ENCODE measurements around the gene TMEM259. TPM values are rescaled to one million over a fixed set of nuclear protein-coding genes. Genes with fewer than 3 reads are reported as not detected.

TMEM259 gene
- total and polyA plus RNA-seq, 8 donors, result 65.9 to 448 (median 90.0) TPM

GRCh38 chr19:1015061-1015781 is 5.7 kb downstream of the TMEM259 start:
- peaks cover 0 to 39% (median 19%) of the 10 kb centered on the region in 3 donors for H3K36me3 ChIP-seq
- DNase-seq (peak in 1 of 6 donors; percentile 74), ATAC-seq (no peak), FAIRE-seq (no peak)
- H3K4me1 ChIP-seq, result peaks cover 26 to 40% (median 34%) of the 10 kb centered on the region in 3 donors
- H3K27me3 ChIP-seq, result no peaks in the 10 kb centered on the region
- no peaks in the 10 kb centered on the region for H3K9me3 ChIP-seq
- no peak for TF ChIP-seq CTCF (IDR thresholded peaks at IDR 0.05)
- WGBS, 2 donors, result 80 to 87% methylated on average over 24 to 29 of the region's 29 CpGs
- no peak overlapping the region for H3K4me3 ChIP-seq
- intact Hi-C loops (cut with DNase I), result no loop called here
- no peak overlapping the region for H3K27ac ChIP-seq

GRCh38 chr19:1014161-1015060 is 6.5 kb downstream of the TMEM259 start:
- Histone ChIP-seq H3K27ac (no peak overlapping the region), H3K27me3 (no peaks in the 10 kb centered on the region), H3K4me1 (peaks cover 26 to 35% (median 31%) of the 10 kb centered on the region in 3 donors), H3K4me3 (no peak overlapping the region), H3K9me3 (no peaks in the 10 kb centered on the region), H3K36me3 (peaks cover 0 to 47% (median 21%) of the 10 kb centered on the region in 3 donors)
- peak in 2 of 6 donors; percentile 61 to 74 for DNase-seq
- 93 to 97% methylated on average over 43 to 49 of the region's 49 CpGs for WGBS, 2 donors
- no peak for FAIRE-seq
- intact Hi-C loops (cut with DNase I), result no loop called here
- ATAC-seq, result no peak
- no peak for TF ChIP-seq CTCF (IDR thresholded peaks at IDR 0.05)

GRCh38 chr19:1013218-1013617 is 7.7 kb downstream of the TMEM259 start:
- no peaks in the 10 kb centered on the region for H3K9me3 ChIP-seq
- peaks cover 22 to 23% (median 23%) of the 10 kb centered on the region in 3 donors for H3K4me1 ChIP-seq
- no peak overlapping the region for H3K27ac ChIP-seq
- FAIRE-seq (no peak), DNase-seq (peak in 2 of 6 donors; percentile 29 to 74), ATAC-seq (no peak)
- H3K36me3 ChIP-seq, result peaks cover 0 to 49% (median 21%) of the 10 kb centered on the region in 3 donors
- no peak for TF ChIP-seq CTCF (IDR thresholded peaks at IDR 0.05)
- WGBS, 2 donors, result 91 to 93% methylated on average over 10 of the region's 10 CpGs
- H3K27me3 ChIP-seq, result no peaks in the 10 kb centered on the region
- intact Hi-C loops (cut with DNase I), result no loop called here
- H3K4me3 ChIP-seq, result no peak overlapping the region

GRCh38 chr19:1012334-1012733 is 8.6 kb downstream of the TMEM259 start:
- no peak for FAIRE-seq
- no peak overlapping the region for H3K27ac ChIP-seq

More at GRCh38 chr19:1012334-1012733, 8.6 kb downstream of the TMEM259 start:
- TF ChIP-seq CTCF (IDR thresholded peaks at IDR 0.05), result no peak
- ATAC-seq (no peak), DNase-seq (peak in 2 of 6 donors; percentile 38 to 80)
- Histone ChIP-seq H3K4me1 (peaks cover 13 to 14% (median 14%) of the 10 kb centered on the region in 3 donors), H3K36me3 (peaks cover 0 to 49% (median 21%) of the 10 kb centered on the region in 3 donors), H3K27me3 (no peaks in the 10 kb centered on the region), H3K9me3 (no peaks in the 10 kb centered on the region), H3K4me3 (no peak overlapping the region)
- WGBS, 2 donors, result 94 to 99% methylated on average over 14 to 18 of the region's 18 CpGs
- intact Hi-C loops (cut with DNase I), result no loop called here
